ENCODE measurements around the gene SEC22C.
A peak's percentile ranks its signal among the peaks of the same experiment; 100 is the strongest.

Gene SEC22C

GRCh38 chr3:42504334-42505127 is 77.2 kb downstream of the SEC22C start:
- no peak overlapping the region for H3K4ac ChIP-seq (ENCODE audit: low read depth, low read length)
- WGBS (ENCODE audit: extremely low coverage, insufficient coverage, low lambda C conversion rate): no CpG with 5 or more reads among the region's 10 CpGs
- H3K9ac ChIP-seq (ENCODE audit: low read length): no peak overlapping the region
- no peak overlapping the region for H3K18ac ChIP-seq (ENCODE audit: low read length)
- no peak overlapping the region for H2AK5ac ChIP-seq (ENCODE audit: low read length)
- H3K4me3 ChIP-seq (ENCODE audit: low read length): no peak overlapping the region
- H2BK15ac ChIP-seq (replicated peaks; ENCODE audit: low read depth): no peak overlapping the region
- no peak overlapping the region for H2BK120ac ChIP-seq (ENCODE audit: low read depth, low read length)
- H3K4me2 ChIP-seq (ENCODE audit: low read length): no peak overlapping the region
- no peak overlapping the region for H2BK5ac ChIP-seq (ENCODE audit: low read length)
- H3K23ac ChIP-seq (ENCODE audit: low read length): no peak overlapping the region
- H3K4me1 ChIP-seq (ENCODE audit: control insufficient read depth, low read depth, low read length): peaks cover 9% of the 10 kb centered on the region
- DNase-seq: no peak
- no peak overlapping the region for H4K8ac ChIP-seq (ENCODE audit: low read depth, low read length)
- no peaks in the 10 kb centered on the region for H3K79me1 ChIP-seq (ENCODE audit: low read length)
- no peaks in the 10 kb centered on the region for H3K36me3 ChIP-seq (ENCODE audit: control insufficient read depth, insufficient read depth, low read length)
- no peak overlapping the region for H4K5ac ChIP-seq (ENCODE audit: low read length)
- peaks cover 4% of the 10 kb centered on the region for H3K27me3 ChIP-seq (ENCODE audit: insufficient read depth, low read length, poor library complexity)
- H3K79me2 ChIP-seq (ENCODE audit: control insufficient read depth, insufficient read depth, low read length): no peaks in the 10 kb centered on the region
- no peak overlapping the region for H3K56ac ChIP-seq (ENCODE audit: low read length)
- no peak overlapping the region for H3K27ac ChIP-seq (ENCODE audit: low read depth, low read length)

- H3K56ac ChIP-seq (ENCODE audit: low read length): no peak overlapping the region
- WGBS (ENCODE audit: extremely low coverage, insufficient coverage, low lambda C conversion rate): no CpG with 5 or more reads among the region's 4 CpGs
- no peak overlapping the region for H2BK5ac ChIP-seq (ENCODE audit: low read length)
- no peak overlapping the region for H4K5ac ChIP-seq (ENCODE audit: low read length)
- no peak overlapping the region for H3K18ac ChIP-seq (ENCODE audit: low read length)
- H3K36me3 ChIP-seq (ENCODE audit: control insufficient read depth, insufficient read depth, low read length): no peaks in the 10 kb centered on the region
- H3K4me3 ChIP-seq (ENCODE audit: low read length): no peak overlapping the region
- peaks cover 9% of the 10 kb centered on the region for H3K4me1 ChIP-seq (ENCODE audit: control insufficient read depth, low read depth, low read length)
- H2BK15ac ChIP-seq (replicated peaks; ENCODE audit: low read depth): no peak overlapping the region
- no peak overlapping the region for H3K27ac ChIP-seq (ENCODE audit: low read depth, low read length)
- no peak overlapping the region for H4K8ac ChIP-seq (ENCODE audit: low read depth, low read length)
- H2AK5ac ChIP-seq (ENCODE audit: low read length): no peak overlapping the region
- H3K4ac ChIP-seq (ENCODE audit: low read depth, low read length): no peak overlapping the region
- H3K23ac ChIP-seq (ENCODE audit: low read length): no peak overlapping the region
- H2BK120ac ChIP-seq (ENCODE audit: low read depth, low read length): no peak overlapping the region
- DNase-seq: no peak
- H3K79me1 ChIP-seq (ENCODE audit: low read length): no peaks in the 10 kb centered on the region
- H3K79me2 ChIP-seq (ENCODE audit: control insufficient read depth, insufficient read depth, low read length): no peaks in the 10 kb centered on the region
- no peak overlapping the region for H3K4me2 ChIP-seq (ENCODE audit: low read length)
- H3K9ac ChIP-seq (ENCODE audit: low read length): no peak overlapping the region
- peaks cover 4% of the 10 kb centered on the region for H3K27me3 ChIP-seq (ENCODE audit: insufficient read depth, low read length, poor library complexity)
Observed at GRCh38 chr3:42503957-42504333, 77.8 kb downstream of the SEC22C start.

- Histone ChIP-seq H3K4me1 (ENCODE audit: control insufficient read depth, low read depth, low read length) (peaks cover 9% of the 10 kb centered on the region), H2BK15ac (replicated peaks; ENCODE audit: low read depth) (no peak overlapping the region), H3K23ac (ENCODE audit: low read length) (peak overlapping the region; percentile 80), H3K56ac (ENCODE audit: low read length) (peak overlapping the region; percentile 88), H3K79me2 (ENCODE audit: control insufficient read depth, insufficient read depth, low read length) (no peaks in the 10 kb centered on the region), H3K4ac (ENCODE audit: low read depth, low read length) (no peak overlapping the region), H4K8ac (ENCODE audit: low read depth, low read length) (no peak overlapping the region), H3K18ac (ENCODE audit: low read length) (no peak overlapping the region), H3K9ac (ENCODE audit: low read length) (peak overlapping the region; percentile 64), H4K5ac (ENCODE audit: low read length) (no peak overlapping the region), H3K27ac (ENCODE audit: low read depth, low read length) (no peak overlapping the region), H3K27me3 (ENCODE audit: insufficient read depth, low read length, poor library complexity) (peaks cover 4% of the 10 kb centered on the region), H3K4me3 (ENCODE audit: low read length) (no peak overlapping the region), H2AK5ac (ENCODE audit: low read length) (peak overlapping the region; percentile 18), H2BK5ac (ENCODE audit: low read length) (no peak overlapping the region), H3K4me2 (ENCODE audit: low read length) (peak overlapping the region; percentile 75), H3K79me1 (ENCODE audit: low read length) (no peaks in the 10 kb centered on the region), H2BK120ac (ENCODE audit: low read depth, low read length) (no peak overlapping the region), H3K36me3 (ENCODE audit: control insufficient read depth, insufficient read depth, low read length) (no peaks in the 10 kb centered on the region)
- no CpG with 5 or more reads among the region's 4 CpGs for WGBS (ENCODE audit: extremely low coverage, insufficient coverage, low lambda C conversion rate)
- DNase-seq: no peak
Observed at GRCh38 chr3:42503251-42503924, 78.4 kb downstream of the SEC22C start.

GRCh38 chr3:42502429-42503250 is 79.1 kb downstream of the SEC22C start, which contains the start of gene VIPR1:
Gene VIPR1 (plus strand): TSS chr3:42502643. CDS start chr3:42502736, 93 bp downstream.
- Histone ChIP-seq H3K23ac (ENCODE audit: low read length) (peak within 1 kb of the TSS; percentile 80), H3K27me3 (ENCODE audit: insufficient read depth, low read length, poor library complexity) (peaks cover 4% of the 10 kb centered on the region), H3K79me2 (ENCODE audit: control insufficient read depth, insufficient read depth, low read length) (no peaks in the 10 kb centered on the region), H3K4me3 (ENCODE audit: low read length) (peak within 1 kb of the TSS; percentile 56), H3K4me2 (ENCODE audit: low read length) (peak within 1 kb of the TSS; percentile 96), H3K4me1 (ENCODE audit: control insufficient read depth, low read depth, low read length) (peaks cover 7% of the 10 kb centered on the region), H3K79me1 (ENCODE audit: low read length) (no peaks in the 10 kb centered on the region), H3K9ac (ENCODE audit: low read length) (peak within 1 kb of the TSS; percentile 73), H2BK5ac (ENCODE audit: low read length) (no peak within 1 kb of the TSS), H3K27ac (ENCODE audit: low read depth, low read length) (no peak within 1 kb of the TSS), H2BK120ac (ENCODE audit: low read depth, low read length) (no peak within 1 kb of the TSS), H3K36me3 (ENCODE audit: control insufficient read depth, insufficient read depth, low read length) (no peaks in the 10 kb centered on the region), H3K56ac (ENCODE audit: low read length) (peak within 1 kb of the TSS; percentile 88), H3K18ac (ENCODE audit: low read length) (no peak within 1 kb of the TSS), H4K8ac (ENCODE audit: low read depth, low read length) (no peak within 1 kb of the TSS), H2AK5ac (ENCODE audit: low read length) (peak within 1 kb of the TSS; percentile 18), H3K4ac (ENCODE audit: low read depth, low read length) (no peak within 1 kb of the TSS), H2BK15ac (replicated peaks; ENCODE audit: low read depth) (no peak within 1 kb of the TSS), H4K5ac (ENCODE audit: low read length) (no peak within 1 kb of the TSS)
- peak; percentile 94 for DNase-seq
- no CpG with 5 or more reads among the region's 69 CpGs for WGBS (ENCODE audit: extremely low coverage, insufficient coverage, low lambda C conversion rate)

- Histone ChIP-seq H2BK15ac (replicated peaks; ENCODE audit: low read depth) (no peak overlapping the region), H4K5ac (ENCODE audit: low read length) (no peak overlapping the region), H3K4me1 (ENCODE audit: control insufficient read depth, low read depth, low read length) (no peaks in the 10 kb centered on the region), H3K4me3 (ENCODE audit: low read length) (peak overlapping the region; percentile 56), H3K18ac (ENCODE audit: low read length) (no peak overlapping the region), H3K36me3 (ENCODE audit: control insufficient read depth, insufficient read depth, low read length) (no peaks in the 10 kb centered on the region), H3K27me3 (ENCODE audit: insufficient read depth, low read length, poor library complexity) (peaks cover 4% of the 10 kb centered on the region), H3K9ac (ENCODE audit: low read length) (peak overlapping the region; percentile 61), H2AK5ac (ENCODE audit: low read length) (no peak overlapping the region), H3K79me1 (ENCODE audit: low read length) (no peaks in the 10 kb centered on the region), H3K27ac (ENCODE audit: low read depth, low read length) (no peak overlapping the region), H3K4ac (ENCODE audit: low read depth, low read length) (no peak overlapping the region), H2BK5ac (ENCODE audit: low read length) (no peak overlapping the region), H3K23ac (ENCODE audit: low read length) (peak overlapping the region; percentile 73), H3K56ac (ENCODE audit: low read length) (peak overlapping the region; percentile 85), H3K79me2 (ENCODE audit: control insufficient read depth, insufficient read depth, low read length) (no peaks in the 10 kb centered on the region), H4K8ac (ENCODE audit: low read depth, low read length) (no peak overlapping the region), H2BK120ac (ENCODE audit: low read depth, low read length) (no peak overlapping the region), H3K4me2 (ENCODE audit: low read length) (peak overlapping the region; percentile 96)
- peak; percentile 69 for DNase-seq
- no CpG with 5 or more reads among the region's 46 CpGs for WGBS (ENCODE audit: extremely low coverage, insufficient coverage, low lambda C conversion rate)
Observed at GRCh38 chr3:42501681-42502428, 79.9 kb downstream of the SEC22C start.

Data from mesendoderm (in vitro differentiated cells).